Gastroesophageal sphincter (tissue), 4 donors: Measurements from ENCODE around the gene PHF19. TPM values are rescaled to one million over a fixed set of nuclear protein-coding genes. Genes with fewer than 3 reads are reported as not detected.

Experiments
- ATAC-seq: fragments of 150-250 bp; one replicate; pipeline ENCODE4 v1.9.1; 2016; ENCODE audit warnings: mild to moderate bottlenecking, moderate library complexity
- H3K27ac ChIP-seq, 4 donors: fragments of 200-600 bp; sonication (generic) in 3 of 4; 1 replicate in 3 of 4; 2 replicates in 1 of 4; pipeline ENCODE4 v1.5.1; 2016 to 2019
- H3K27me3 ChIP-seq: fragments of 200-600 bp; sonication (generic); one replicate; pipeline ENCODE4 v1.5.1; 2019
- H3K36me3 ChIP-seq, 2 donors: fragments of 200-600 bp; sonication (generic); one replicate each; pipeline ENCODE4 v1.5.1; 2019; ENCODE audit warnings: control low read depth in 1 of 2
- H3K4me1 ChIP-seq, 3 donors: fragments of 200-600 bp; sonication (generic); 1 replicate in 2 of 3; 2 replicates in 1 of 3; pipeline ENCODE4 v1.5.1; 2016 to 2019; ENCODE audit warnings: control low read depth in 2 of 3
- H3K4me3 ChIP-seq, 2 donors: fragments of 200-600 bp; sonication (generic); one replicate each; pipeline ENCODE4 v1.5.1; 2019; ENCODE audit warnings: mild to moderate bottlenecking in 1 of 2, moderate library complexity in 1 of 2
- H3K9me3 ChIP-seq, 3 donors: fragments of 200-600 bp; sonication (generic); one replicate each; pipeline ENCODE4 v1.5.1; 2017 to 2019; ENCODE audit warnings: control low read depth in 2 of 3
- EP300 ChIP-seq: sonication (generic); formaldehyde crosslinking; IDR thresholded peaks from one replicate; pipeline ENCODE4 v1.6.1; 2017; ENCODE audit warnings: antibody characterized with exemption, mild to moderate bottlenecking
- POLR2A ChIP-seq, 2 donors: fragments of 450-650 bp; IDR thresholded peaks; one replicate each; pipeline ENCODE4 v1.6.1; 2017; ENCODE audit warnings: antibody characterized with exemption in 2 of 2, mild to moderate bottlenecking in 2 of 2, moderate library complexity in 1 of 2
- POLR2AphosphoS5 ChIP-seq: sonication (generic); formaldehyde crosslinking; IDR thresholded peaks from one replicate; pipeline ENCODE4 v1.6.1; 2017; ENCODE audit warnings: antibody characterized with exemption
- WGBS, 2 donors: methylation state at CpG; one replicate each; pipeline ENCODE4 v1.1.5; 2018; ENCODE audit warnings: low coverage in 1 of 2; 5-methylcytosine and 5-hydroxymethylcytosine counted together
- total RNA-seq, 4 donors: library from RNA; depleted of rRNA; stranded (reverse); fragments of >200 nt; gene quantifications; one replicate each; pipeline ENCODE4 v1.1.0, GENCODE V29; 2016
- TF ChIP-seq, protein P1 (sequence below), 4 experiments: fragments of 200-600 bp in 2 of 4; fragments of 450-650 bp in 2 of 4; sonication (generic) in 1 of 4; IDR thresholded peaks; one replicate each; pipeline ENCODE4 v1.5.1; 2017 to 2019; ENCODE audit warnings: antibody characterized with exemption in 4 of 4, mild to moderate bottlenecking in 2 of 4, moderate library complexity in 2 of 4

The PHF19 gene
- total RNA-seq, 4 donors from 2014 or later, result 27.0 to 82.5 (median 54.3) TPM

DNA sequence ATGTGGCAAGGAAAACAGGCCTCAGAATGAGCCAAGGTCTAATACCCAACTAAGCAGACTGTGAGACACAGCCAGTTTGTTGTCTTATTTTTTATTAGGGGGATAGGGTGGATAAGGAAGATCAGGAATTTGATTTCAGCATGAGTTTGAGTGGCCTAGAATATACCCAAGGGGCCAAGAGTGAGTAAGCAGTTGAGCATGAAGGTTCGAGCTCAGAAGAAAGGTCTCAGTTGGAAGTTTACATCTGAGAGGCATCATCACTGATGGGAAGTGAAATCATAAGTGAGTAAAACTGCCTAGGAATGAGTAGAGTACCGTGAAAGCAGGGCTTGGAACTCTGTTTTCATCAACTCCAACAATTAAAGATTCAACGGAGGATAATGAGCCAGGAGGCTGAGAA lies 46.8 kb downstream of the PHF19 start:
- H3K36me3 ChIP-seq, result peaks cover 0 to 92% of the 10 kb centered on the region in 2 donors
- ATAC-seq, result no peak
- H3K27me3 ChIP-seq, result no peaks in the 10 kb centered on the region
- H3K9me3 ChIP-seq, result peaks cover 0 to 6% (median 0%) of the 10 kb centered on the region in 3 donors
- 77 to 88% methylated on average over 3 of the region's 3 CpGs for WGBS, 2 donors
- H3K27ac ChIP-seq, result no peak overlapping the region
- H3K4me3 ChIP-seq, result no peak overlapping the region
- TF ChIP-seq POLR2A (IDR thresholded peaks at IDR 0.05), result no peak
- H3K4me1 ChIP-seq, result no peaks in the 10 kb centered on the region

DNA sequence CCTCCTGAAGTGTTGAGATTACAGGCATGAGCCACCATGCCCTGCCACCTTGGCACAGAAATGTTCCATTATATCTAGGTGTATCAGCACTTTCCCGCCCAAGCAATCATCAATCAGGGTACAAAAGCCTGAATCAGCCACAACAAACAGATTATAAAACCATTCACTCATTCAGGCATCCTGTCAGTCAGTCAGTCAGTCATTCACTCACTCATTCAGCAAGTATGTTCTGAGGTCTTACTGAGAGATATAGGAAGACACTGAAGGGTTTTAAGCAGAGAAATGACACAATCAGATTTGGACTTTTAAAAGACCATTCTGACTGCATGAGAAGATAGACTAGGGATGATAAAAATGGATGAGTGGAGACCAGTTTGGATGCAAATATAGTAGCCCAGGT lies 47.3 kb downstream of the PHF19 start:
- Histone ChIP-seq H3K4me1 (no peaks in the 10 kb centered on the region), H3K4me3 (no peak overlapping the region), H3K36me3 (peaks cover 3 to 92% of the 10 kb centered on the region in 2 donors), H3K9me3 (peaks cover 0 to 6% (median 0%) of the 10 kb centered on the region in 3 donors), H3K27me3 (no peaks in the 10 kb centered on the region), H3K27ac (no peak overlapping the region)
- no CpG with 5 or more reads among the region's 1 CpG for WGBS, 2 donors
- TF ChIP-seq POLR2A (IDR thresholded peaks at IDR 0.05), result no peak
- TF ChIP-seq EP300, result no peak
- TF ChIP-seq, protein P1, sequence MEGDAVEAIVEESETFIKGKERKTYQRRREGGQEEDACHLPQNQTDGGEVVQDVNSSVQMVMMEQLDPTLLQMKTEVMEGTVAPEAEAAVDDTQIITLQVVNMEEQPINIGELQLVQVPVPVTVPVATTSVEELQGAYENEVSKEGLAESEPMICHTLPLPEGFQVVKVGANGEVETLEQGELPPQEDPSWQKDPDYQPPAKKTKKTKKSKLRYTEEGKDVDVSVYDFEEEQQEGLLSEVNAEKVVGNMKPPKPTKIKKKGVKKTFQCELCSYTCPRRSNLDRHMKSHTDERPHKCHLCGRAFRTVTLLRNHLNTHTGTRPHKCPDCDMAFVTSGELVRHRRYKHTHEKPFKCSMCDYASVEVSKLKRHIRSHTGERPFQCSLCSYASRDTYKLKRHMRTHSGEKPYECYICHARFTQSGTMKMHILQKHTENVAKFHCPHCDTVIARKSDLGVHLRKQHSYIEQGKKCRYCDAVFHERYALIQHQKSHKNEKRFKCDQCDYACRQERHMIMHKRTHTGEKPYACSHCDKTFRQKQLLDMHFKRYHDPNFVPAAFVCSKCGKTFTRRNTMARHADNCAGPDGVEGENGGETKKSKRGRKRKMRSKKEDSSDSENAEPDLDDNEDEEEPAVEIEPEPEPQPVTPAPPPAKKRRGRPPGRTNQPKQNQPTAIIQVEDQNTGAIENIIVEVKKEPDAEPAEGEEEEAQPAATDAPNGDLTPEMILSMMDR (IDR thresholded peaks at IDR 0.05), result no peak
- TF ChIP-seq POLR2AphosphoS5, result no peak
- no peak for ATAC-seq

DNA sequence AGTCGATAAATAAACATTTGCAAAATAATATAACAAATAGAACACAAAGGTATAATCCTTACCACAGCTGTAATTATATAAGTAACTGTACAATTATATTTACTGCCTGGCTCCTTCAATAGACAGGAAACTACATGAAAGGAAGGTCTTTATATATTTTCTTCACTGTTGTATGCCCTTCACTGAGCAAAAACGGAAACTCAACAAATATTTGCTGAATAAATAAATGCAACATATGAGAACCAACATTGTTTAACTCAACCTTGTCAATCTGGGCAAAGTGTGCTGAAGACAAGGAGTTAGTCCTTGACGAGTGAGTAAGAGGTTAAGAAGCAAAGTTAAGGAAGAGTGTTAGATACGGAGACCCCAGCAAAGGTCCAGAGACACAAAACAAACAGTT lies 56.9 kb downstream of the PHF19 start:
- Histone ChIP-seq H3K4me1 (no peaks in the 10 kb centered on the region), H3K9me3 (no peaks in the 10 kb centered on the region), H3K36me3 (peaks cover 13 to 92% of the 10 kb centered on the region in 2 donors), H3K27ac (no peak overlapping the region), H3K4me3 (no peak overlapping the region), H3K27me3 (no peaks in the 10 kb centered on the region)
- WGBS, 2 donors, result 75 to 86% methylated on average over 3 to 4 of the region's 4 CpGs
- ATAC-seq, result no peak
- TF ChIP-seq EP300 (no peak), POLR2AphosphoS5 (no peak), POLR2A (IDR thresholded peaks at IDR 0.05) (no peak)
- TF ChIP-seq, protein P1 (IDR thresholded peaks at IDR 0.05), result no peak

DNA sequence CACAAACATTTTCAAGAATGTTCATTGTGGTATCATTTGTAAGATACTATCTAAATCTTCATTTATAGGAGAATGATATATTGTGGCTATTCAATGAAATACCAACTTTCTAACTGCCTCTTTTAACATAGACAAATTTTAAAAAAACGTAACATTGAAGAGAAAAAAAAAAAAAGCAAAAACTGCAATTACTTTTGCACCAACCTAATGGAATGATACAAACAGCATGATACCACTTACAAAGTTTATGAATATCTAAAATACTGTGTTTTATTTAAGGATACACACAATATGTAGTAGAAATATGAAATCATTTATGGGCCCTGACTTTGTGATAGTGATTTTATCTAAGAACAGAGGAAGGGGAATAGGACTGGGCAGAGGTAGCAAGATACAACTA lies 58.4 kb downstream of the PHF19 start:
- Histone ChIP-seq H3K27me3 (no peaks in the 10 kb centered on the region), H3K36me3 (peaks cover 10 to 85% of the 10 kb centered on the region in 2 donors), H3K4me1 (no peaks in the 10 kb centered on the region), H3K27ac (no peak overlapping the region), H3K9me3 (no peaks in the 10 kb centered on the region), H3K4me3 (no peak overlapping the region)
- TF ChIP-seq, protein P1 (IDR thresholded peaks at IDR 0.05), result no peak
- TF ChIP-seq POLR2AphosphoS5 (no peak), EP300 (no peak), POLR2A (IDR thresholded peaks at IDR 0.05) (no peak)
- 33 to 44% methylated on average over 1 of the region's 1 CpG for WGBS, 2 donors
- no peak for ATAC-seq

DNA sequence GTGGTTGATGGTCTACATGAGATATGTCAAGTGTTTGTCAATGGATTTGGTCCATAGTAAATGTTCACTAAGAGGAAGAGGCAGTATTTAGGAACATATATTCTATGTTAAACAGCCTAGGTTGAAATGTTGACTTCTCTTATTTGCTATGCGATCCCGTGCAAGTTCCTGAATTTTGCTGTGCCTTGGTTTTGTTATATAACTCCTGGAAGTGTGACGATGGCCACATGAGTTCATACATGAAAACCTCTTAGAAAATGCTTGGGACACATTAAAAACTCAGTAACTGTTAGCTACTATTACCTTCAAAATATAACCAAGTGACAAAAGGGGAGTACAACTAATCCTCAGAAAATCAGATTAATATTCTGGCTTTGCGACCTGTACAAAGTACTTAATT lies 61.9 kb downstream of the PHF19 start:
- Histone ChIP-seq H3K27me3 (no peaks in the 10 kb centered on the region), H3K4me1 (no peaks in the 10 kb centered on the region), H3K9me3 (no peaks in the 10 kb centered on the region), H3K36me3 (peaks cover 2 to 49% of the 10 kb centered on the region in 2 donors), H3K4me3 (no peak overlapping the region), H3K27ac (no peak overlapping the region)
- ATAC-seq, result no peak
- 93 to 100% methylated on average over 4 of the region's 4 CpGs for WGBS, 2 donors
- no peak for TF ChIP-seq POLR2AphosphoS5
- TF ChIP-seq, protein P1 (IDR thresholded peaks at IDR 0.05), result no peak
- no peak for TF ChIP-seq EP300
- TF ChIP-seq POLR2A (IDR thresholded peaks at IDR 0.05), result no peak
